Measurements from ENCODE around the gene AFDN. TPM values are rescaled to one million over a fixed set of nuclear protein-coding genes. Genes with fewer than 3 reads are reported as not detected.

The AFDN gene
- total RNA-seq, 1 experiment from 2014 or later = 226 TPM

DNA sequence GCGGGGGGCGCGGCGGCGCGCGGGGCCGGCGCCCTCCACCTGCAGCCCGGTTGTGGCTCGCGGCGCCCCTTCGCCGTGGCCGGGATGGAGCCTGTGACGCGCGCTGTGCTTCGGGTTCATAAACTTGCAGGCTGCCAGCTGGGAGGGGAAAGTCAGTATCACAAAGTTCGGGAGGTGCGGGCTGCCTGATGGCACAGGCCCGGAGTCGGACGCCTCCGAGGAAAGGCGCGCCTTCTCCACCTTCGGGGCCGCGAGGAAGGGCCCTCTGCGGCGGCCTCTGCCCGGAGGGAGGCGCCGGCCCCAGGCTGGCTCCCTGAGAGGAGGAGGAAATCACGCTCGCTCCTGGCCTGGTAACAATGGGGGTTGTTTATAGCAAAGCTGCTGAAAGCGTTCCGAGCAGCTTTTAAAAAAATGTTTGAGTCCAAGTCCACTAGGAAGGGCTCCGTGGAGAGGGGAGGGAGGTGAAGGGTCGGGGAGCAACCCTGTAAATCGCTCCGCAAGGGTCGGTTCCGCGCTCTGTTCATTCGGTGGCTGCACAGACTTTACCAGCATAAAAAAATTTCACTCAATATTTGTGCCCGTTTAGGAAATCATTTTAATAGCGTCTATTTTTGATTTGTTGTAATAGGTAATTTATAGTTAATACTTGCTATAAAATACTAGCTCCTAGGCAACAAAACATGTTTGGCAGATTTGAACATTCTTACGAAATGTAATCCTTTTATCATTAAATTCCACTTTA is 1.0 kb downstream of the AFDN start:
- CTCF ChIA-PET = interaction anchor here (0.6 to 1.8 kb wide), 3 partner anchors 22 to 259 kb away, joined by 3 to 5 read pairs (median 3); no protein-coding TSS in a partner anchor
- BruUV-seq (replicated peaks) = no TSS peak
- Mint-ChIP-seq H3K27me3 (ENCODE audit: unreplicated experiment) (no peaks in the 10 kb centered on the region), H3K4me1 (ENCODE audit: low read depth, unreplicated experiment) (peaks cover 29% of the 10 kb centered on the region), H3K27ac (ENCODE audit: unreplicated experiment) (peak overlapping the region; percentile 93), H3K36me3 (ENCODE audit: insufficient read depth, unreplicated experiment) (peaks cover 38% of the 10 kb centered on the region), H3K4me3 (ENCODE audit: low read depth, unreplicated experiment) (peak overlapping the region; percentile 91), H3K9me3 (ENCODE audit: low read depth, unreplicated experiment) (no peaks in the 10 kb centered on the region)
- intact Hi-C loops (cut with micrococcal nuclease; ENCODE audit: unreplicated experiment) = no loop called here
- TF ChIP-seq, protein P1, sequence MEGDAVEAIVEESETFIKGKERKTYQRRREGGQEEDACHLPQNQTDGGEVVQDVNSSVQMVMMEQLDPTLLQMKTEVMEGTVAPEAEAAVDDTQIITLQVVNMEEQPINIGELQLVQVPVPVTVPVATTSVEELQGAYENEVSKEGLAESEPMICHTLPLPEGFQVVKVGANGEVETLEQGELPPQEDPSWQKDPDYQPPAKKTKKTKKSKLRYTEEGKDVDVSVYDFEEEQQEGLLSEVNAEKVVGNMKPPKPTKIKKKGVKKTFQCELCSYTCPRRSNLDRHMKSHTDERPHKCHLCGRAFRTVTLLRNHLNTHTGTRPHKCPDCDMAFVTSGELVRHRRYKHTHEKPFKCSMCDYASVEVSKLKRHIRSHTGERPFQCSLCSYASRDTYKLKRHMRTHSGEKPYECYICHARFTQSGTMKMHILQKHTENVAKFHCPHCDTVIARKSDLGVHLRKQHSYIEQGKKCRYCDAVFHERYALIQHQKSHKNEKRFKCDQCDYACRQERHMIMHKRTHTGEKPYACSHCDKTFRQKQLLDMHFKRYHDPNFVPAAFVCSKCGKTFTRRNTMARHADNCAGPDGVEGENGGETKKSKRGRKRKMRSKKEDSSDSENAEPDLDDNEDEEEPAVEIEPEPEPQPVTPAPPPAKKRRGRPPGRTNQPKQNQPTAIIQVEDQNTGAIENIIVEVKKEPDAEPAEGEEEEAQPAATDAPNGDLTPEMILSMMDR (IDR thresholded peaks at IDR 0.05; ENCODE audit: unreplicated experiment) = no peak
- peak; percentile 52 for DNase-seq

DNA sequence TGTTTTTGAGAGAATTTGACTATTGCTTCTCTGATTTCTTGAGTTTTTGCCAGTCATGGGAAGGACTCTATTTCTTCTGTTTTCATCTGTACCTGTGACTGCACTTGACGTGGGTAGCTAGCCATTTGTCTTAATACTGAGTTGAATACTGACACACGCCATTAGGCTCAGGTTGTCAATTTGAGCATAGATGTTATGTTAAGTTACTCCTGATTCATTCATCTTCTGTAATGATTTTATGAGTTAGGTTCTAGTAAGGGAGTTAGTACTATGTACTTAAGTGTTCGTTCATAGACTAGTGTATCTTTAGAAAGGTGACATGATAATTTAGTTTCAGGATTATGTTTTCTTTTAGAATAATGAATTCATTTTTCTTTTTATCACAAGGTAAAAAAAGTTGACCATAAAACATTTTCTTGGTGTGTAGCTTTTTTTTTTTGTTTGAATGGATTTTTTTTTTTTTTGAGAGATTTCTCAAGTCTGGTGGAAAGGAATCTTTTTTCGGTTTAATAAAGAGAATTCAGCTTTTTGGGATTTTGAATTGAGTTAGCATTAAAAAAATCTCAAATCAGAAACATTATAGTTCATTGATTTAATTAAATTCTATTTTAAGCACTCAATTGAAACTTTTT is 1.7 kb downstream of the AFDN start:
- H3K4me1 Mint-ChIP-seq (ENCODE audit: low read depth, unreplicated experiment) = peaks cover 29% of the 10 kb centered on the region
- no TSS peak for BruUV-seq (replicated peaks)
- H3K9me3 Mint-ChIP-seq (ENCODE audit: low read depth, unreplicated experiment) = no peaks in the 10 kb centered on the region
- peaks cover 38% of the 10 kb centered on the region for H3K36me3 Mint-ChIP-seq (ENCODE audit: insufficient read depth, unreplicated experiment)
- intact Hi-C loops (cut with micrococcal nuclease; ENCODE audit: unreplicated experiment) = no loop called here
- no peak for DNase-seq
- CTCF ChIA-PET = interaction anchor here (0.6 to 1.8 kb wide), 3 partner anchors 21 to 260 kb away, joined by 3 to 5 read pairs (median 3); no protein-coding TSS in a partner anchor
- peak overlapping the region; percentile 91 for H3K4me3 Mint-ChIP-seq (ENCODE audit: low read depth, unreplicated experiment)
- no peaks in the 10 kb centered on the region for H3K27me3 Mint-ChIP-seq (ENCODE audit: unreplicated experiment)
- TF ChIP-seq, protein P1 (IDR thresholded peaks at IDR 0.05; ENCODE audit: unreplicated experiment) = no peak
- peak overlapping the region; percentile 93 for H3K27ac Mint-ChIP-seq (ENCODE audit: unreplicated experiment)

DNA sequence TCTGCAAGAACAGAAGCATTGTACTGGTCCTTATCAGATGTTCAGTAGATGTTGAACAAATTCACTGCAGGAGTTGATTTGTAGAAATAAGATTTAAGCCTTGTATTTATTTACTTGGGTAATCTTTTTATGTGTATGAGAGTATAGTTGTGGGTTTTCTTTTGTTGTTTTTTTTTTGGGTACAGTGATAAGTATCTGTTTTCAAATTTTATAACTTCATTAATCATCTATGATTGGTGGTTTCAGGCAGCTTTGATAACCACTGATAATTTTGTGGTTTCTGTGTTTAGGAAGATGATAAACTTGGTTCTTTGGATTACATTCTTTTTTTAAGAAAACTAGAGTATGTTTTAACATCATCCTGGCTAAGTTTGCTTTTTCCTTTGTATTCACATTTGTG is 2.8 kb downstream of the AFDN start:
- DNase-seq = no peak
- CTCF ChIA-PET = interaction anchor here (0.8 kb wide), 1 partner anchor 9 kb away, joined by 5 read pairs; no protein-coding TSS in a partner anchor
- intact Hi-C loops (cut with micrococcal nuclease; ENCODE audit: unreplicated experiment) = no loop called here
- H3K27me3 Mint-ChIP-seq (ENCODE audit: unreplicated experiment) = no peaks in the 10 kb centered on the region
- peaks cover 42% of the 10 kb centered on the region for H3K36me3 Mint-ChIP-seq (ENCODE audit: insufficient read depth, unreplicated experiment)
- H3K4me1 Mint-ChIP-seq (ENCODE audit: low read depth, unreplicated experiment) = peaks cover 29% of the 10 kb centered on the region
- peak overlapping the region; percentile 37 for H3K27ac Mint-ChIP-seq (ENCODE audit: unreplicated experiment)
- H3K9me3 Mint-ChIP-seq (ENCODE audit: low read depth, unreplicated experiment) = no peaks in the 10 kb centered on the region
- H3K4me3 Mint-ChIP-seq (ENCODE audit: low read depth, unreplicated experiment) = peak overlapping the region; percentile 73
- TF ChIP-seq, protein P1 (IDR thresholded peaks at IDR 0.05; ENCODE audit: unreplicated experiment) = no peak
- BruUV-seq (replicated peaks) = no TSS peak

DNA sequence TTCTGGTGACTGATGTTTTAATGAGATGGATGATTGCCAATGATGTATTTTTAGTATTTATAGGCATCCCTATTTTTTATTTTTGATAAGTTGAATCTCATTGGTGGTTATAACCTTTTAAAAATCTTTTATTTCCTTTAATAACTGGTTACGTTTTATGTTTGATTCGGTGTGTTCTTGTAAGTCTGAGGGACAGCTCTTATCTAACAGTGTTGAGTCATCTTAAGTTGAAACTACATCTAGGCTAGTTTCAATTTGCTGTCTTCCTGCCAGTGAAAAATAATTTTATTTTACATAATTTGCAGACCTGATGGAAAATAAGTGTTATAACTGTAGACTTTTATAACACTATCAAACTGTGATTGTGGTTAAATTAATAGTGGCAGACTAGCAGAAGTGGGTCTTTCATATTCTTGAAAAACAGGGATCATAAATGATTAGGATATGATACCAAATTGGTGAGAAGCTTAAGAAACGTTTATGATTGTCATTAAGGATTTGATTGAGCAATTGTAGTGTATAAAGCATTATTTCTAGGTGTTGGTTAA is 4.6 kb downstream of the AFDN start:
- Mint-ChIP-seq H3K27me3 (ENCODE audit: unreplicated experiment) (no peaks in the 10 kb centered on the region), H3K4me1 (ENCODE audit: low read depth, unreplicated experiment) (peaks cover 36% of the 10 kb centered on the region), H3K27ac (ENCODE audit: unreplicated experiment) (peak overlapping the region; percentile 95), H3K9me3 (ENCODE audit: low read depth, unreplicated experiment) (no peaks in the 10 kb centered on the region), H3K36me3 (ENCODE audit: insufficient read depth, unreplicated experiment) (peaks cover 34% of the 10 kb centered on the region), H3K4me3 (ENCODE audit: low read depth, unreplicated experiment) (peak overlapping the region; percentile 73)
- TF ChIP-seq, protein P1 (IDR thresholded peaks at IDR 0.05; ENCODE audit: unreplicated experiment) = no peak
- no TSS peak for BruUV-seq (replicated peaks)
- CTCF ChIA-PET = interaction anchor here (0.7 to 1.3 kb wide), 3 partner anchors 8 to 18 kb away, joined by 5 to 9 read pairs (median 8); no protein-coding TSS in a partner anchor
- intact Hi-C loops (cut with micrococcal nuclease; ENCODE audit: unreplicated experiment) = loop anchor here (5.0 kb wide), 2 partner anchors 66 to 149 kb away; no protein-coding TSS in a partner anchor
- DNase-seq = no peak
